HG02588 (cell line): ENCODE data around the gene TCHHL1.

ENCODE experiments used
- ATAC-seq: cut with Tn5 transposase; IDR thresholded peaks from one replicate; pipeline ENCODE4 v1.9.1; 2021; ENCODE audit warnings: mild to moderate bottlenecking, moderate library complexity; ENCODE audit not compliant: unreplicated experiment

Gene TCHHL1

DNA sequence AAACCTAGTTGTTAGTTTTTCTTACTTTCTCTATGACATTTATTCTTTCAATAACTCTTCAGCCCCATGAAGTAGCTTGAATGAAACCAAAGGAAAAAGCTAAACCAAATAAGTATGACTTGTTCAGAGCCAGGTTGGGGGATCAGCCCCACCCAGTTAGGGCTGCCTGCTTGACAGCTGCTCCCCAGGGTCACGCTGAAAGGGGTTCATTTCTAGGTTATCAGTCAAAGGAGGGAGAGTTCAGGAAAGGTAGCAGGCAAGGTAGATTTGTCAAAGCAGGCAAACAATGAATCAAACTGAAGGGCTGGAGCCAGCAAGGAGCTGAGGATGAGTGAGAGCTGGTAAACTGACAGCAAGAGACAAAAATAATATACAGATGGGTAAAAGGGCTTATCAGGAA is 49.0 kb downstream of the TCHHL1 start:
- no peak for ATAC-seq

- ATAC-seq = no peak
Measured at GRCh38 chr1:152039461-152039860, 49.4 kb downstream of the TCHHL1 start.

- ATAC-seq = no peak
Measured at GRCh38 chr1:152038871-152039270, 50.0 kb downstream of the TCHHL1 start.

GRCh38 chr1:152036267-152037216 is 52.3 kb downstream of the TCHHL1 start, which contains the start of gene S100A11:
TSS of gene S100A11 (minus strand) at chr1:152037004. CDS start at chr1:152036915, 89 bp downstream.
- ATAC-seq = peak; percentile 60

DNA sequence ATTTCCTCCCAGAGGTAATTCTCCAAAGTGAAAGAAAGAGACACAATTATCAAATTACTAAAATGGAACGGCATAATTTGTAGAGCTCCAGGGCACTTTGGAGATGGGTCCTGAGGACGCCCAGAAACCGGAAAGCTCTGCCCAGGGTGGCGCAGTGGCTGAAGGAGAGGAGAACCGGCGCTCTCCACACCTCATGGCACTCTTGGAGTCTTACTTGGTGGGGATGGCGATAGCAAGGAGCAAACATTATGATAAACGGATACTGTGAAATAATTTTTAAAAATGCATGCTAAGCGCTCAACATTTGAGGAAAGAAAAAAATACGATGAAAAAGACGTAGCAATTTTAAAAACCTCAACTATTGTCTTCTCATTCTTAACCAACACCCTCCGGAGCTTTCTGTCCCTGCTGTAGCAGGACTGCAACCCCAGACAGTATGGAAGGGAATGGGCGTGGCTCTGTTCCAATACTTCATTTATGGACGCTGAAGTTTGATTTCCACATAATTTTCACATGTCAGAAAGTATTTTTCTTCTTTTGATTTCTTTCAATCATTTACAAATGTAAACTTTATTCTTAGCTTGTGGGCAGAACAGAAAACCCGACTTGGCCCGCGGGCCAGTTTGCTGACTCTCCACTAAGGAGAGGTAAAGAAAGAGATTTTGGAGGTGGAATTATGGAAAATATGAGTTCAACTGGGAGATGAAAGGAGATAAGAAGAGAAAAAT is 53.2 kb downstream of the TCHHL1 start:
- no peak for ATAC-seq

- peak; percentile 43 for ATAC-seq
Measured at GRCh38 chr1:152034654-152035538, 54.0 kb downstream of the TCHHL1 start.

- peak; percentile 7 for ATAC-seq
Measured at GRCh38 chr1:152034324-152034653, 54.6 kb downstream of the TCHHL1 start.
